Adrenal gland (tissue), 12 donors: ENCODE data around the gene ABCC6. TPM values are rescaled to one million over a fixed set of nuclear protein-coding genes. Genes with fewer than 3 reads are reported as not detected.
"Not testable (repeated sequence)": the region's sequence is repeated elsewhere in the genome, so short reads cannot be mapped to it uniquely, and the experiment has no call there.

Experiments used
- DNase-seq, 7 donors: peaks; one replicate each; pipeline ENCODE4 v3.0.0-alpha.2; 2019 to 2020
- H3K27ac ChIP-seq, 5 donors: fragments of 200-600 bp; sonication (generic) in 4 of 5; 1 replicate in 3 of 5; 2 replicates in 2 of 5; pipeline versions ENCODE4 v1.5.1 to v1.8.0; 2016 to 2020; ENCODE audit warnings: mild to moderate bottlenecking in 1 of 5
- H3K27me3 ChIP-seq: fragments of 200-600 bp; 2 replicates; pipeline ENCODE4 v1.8.0; 2021
- H3K36me3 ChIP-seq, 2 donors: fragments of 200-600 bp; replicated peaks in 1 of 2; 1 replicate in 1 of 2; 2 replicates in 1 of 2; pipeline versions ENCODE4 v1.5.1 to v1.8.0; 2018 to 2022
- H3K4me1 ChIP-seq, 2 donors: fragments of 200-600 bp; replicated peaks in 1 of 2; 1 replicate in 1 of 2; 2 replicates in 1 of 2; pipeline versions ENCODE4 v1.5.1 to v1.8.0; 2018 to 2021
- H3K4me3 ChIP-seq, 4 donors: fragments of 200-600 bp; sonication (generic) in 3 of 4; one replicate each; pipeline ENCODE4 v1.5.1; 2016 to 2018
- H3K9me3 ChIP-seq, 3 donors: fragments of 200-600 bp; sonication (generic) in 1 of 3; replicated peaks in 1 of 3; 1 replicate in 2 of 3; 2 replicates in 1 of 3; pipeline versions ENCODE4 v1.5.1 to v1.8.0; 2016 to 2021
- POLR2A ChIP-seq, 2 donors: fragments of 450-650 bp; IDR thresholded peaks; one replicate each; pipeline ENCODE4 v1.6.1; 2017; ENCODE audit warnings: antibody characterized with exemption in 2 of 2, mild to moderate bottlenecking in 2 of 2, moderate library complexity in 1 of 2
- WGBS, 4 donors: extraction: QIAGEN DNeasy Blood & Tissue Kit in 2 of 4; methylation state at CpG; one replicate each; pipeline versions ENCODE4 v1.1.5 to v1.1.7; 2013 to 2017; 5-methylcytosine and 5-hydroxymethylcytosine counted together
- intact Hi-C, 2 donors: fragments of 100-400 bp; cut with DNase I; formaldehyde crosslinking; loops; one replicate each; pipeline versions ENCODE4 v1.14.1 to v1.15.0; 2022 to 2023
- polyA plus RNA-seq, 3 donors: library from polyadenylated mRNA; stranded (reverse); fragments of 200-250 nt in 2 of 3; fragments of 350-450 nt in 1 of 3; fragmentation: Illumina TruSeq in 1 of 3; extraction: RNeasy Lipid Tissue Mini Kit (QIAGEN cat#74804) in 1 of 3; gene quantifications; one replicate each; pipeline ENCODE4 v1.2.3, GENCODE V29; 2013 to 2014
- total RNA-seq, 9 donors: library from RNA; depleted of rRNA in 4 of 9; stranded (reverse); fragments of >200 nt in 4 of 9; fragments of 120-200 nt in 1 of 9; fragmentation: NEBNext Ultra II Directional in 1 of 9; extraction: Animal tissue kit (Norgen Biotek cat#: 25700) in 1 of 9; gene quantifications; one replicate each; pipeline versions ENCODE4 v1.1.0 to v1.2.4, GENCODE V29; 2013 to 2023
- TF ChIP-seq, protein P1 (sequence below), 6 experiments: fragments of 450-650 bp in 4 of 6; fragments of 200-600 bp in 2 of 6; sonication (generic) in 1 of 6; IDR thresholded peaks; 1 replicate in 5 of 6; 2 replicates in 1 of 6; pipeline versions ENCODE4 v1.5.1 to v1.8.0; 2016 to 2021; ENCODE audit warnings: antibody characterized with exemption in 6 of 6, mild to moderate bottlenecking in 2 of 6, moderate library complexity in 1 of 6
- donor health status: healthy with polysubstance abuse.
- donor health status: Bipolar disorder and iron deficiency.
- donor health status: DM: yes; HTN: yes; CAD: no.
- donor health status: DM: no; HTN: no; CAD: no.
- donor health status: DM: no; HTN: no; CAD: no.
- donor health status: DM: yes; HTN: yes; CAD: no.

Gene ABCC6
- total and polyA plus RNA-seq, 12 donors: 0.79 to 32.2 (median 4.5) TPM

DNA sequence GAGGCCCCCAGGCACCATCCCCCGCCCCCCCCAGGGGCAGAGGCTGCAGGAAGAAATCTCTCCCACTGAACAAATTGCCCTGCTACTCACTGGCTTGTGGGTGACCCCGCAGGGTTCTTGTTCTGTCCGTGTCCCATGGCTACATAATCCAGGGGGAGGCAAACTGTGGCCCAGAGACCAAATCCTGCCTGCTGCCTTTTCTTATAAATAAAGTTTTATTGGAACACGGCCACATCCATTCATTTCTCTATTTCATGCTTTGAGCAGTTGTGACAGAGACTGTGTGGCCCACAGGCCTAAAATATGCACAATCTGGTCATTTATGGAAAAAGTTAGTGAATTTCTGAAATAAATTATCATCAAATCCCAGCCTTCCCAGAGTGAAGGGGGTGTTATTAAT is 38.2 kb downstream of the ABCC6 start:
- no peak for DNase-seq
- H3K27me3 ChIP-seq: no peaks in the 10 kb centered on the region
- no peak overlapping the region for H3K27ac ChIP-seq
- WGBS, 4 donors: 74 to 87% (median 80%) methylated on average over 3 to 4 of the region's 4 CpGs
- no peaks in the 10 kb centered on the region for H3K4me1 ChIP-seq
- H3K9me3 ChIP-seq: no peaks in the 10 kb centered on the region
- TF ChIP-seq, protein P1, sequence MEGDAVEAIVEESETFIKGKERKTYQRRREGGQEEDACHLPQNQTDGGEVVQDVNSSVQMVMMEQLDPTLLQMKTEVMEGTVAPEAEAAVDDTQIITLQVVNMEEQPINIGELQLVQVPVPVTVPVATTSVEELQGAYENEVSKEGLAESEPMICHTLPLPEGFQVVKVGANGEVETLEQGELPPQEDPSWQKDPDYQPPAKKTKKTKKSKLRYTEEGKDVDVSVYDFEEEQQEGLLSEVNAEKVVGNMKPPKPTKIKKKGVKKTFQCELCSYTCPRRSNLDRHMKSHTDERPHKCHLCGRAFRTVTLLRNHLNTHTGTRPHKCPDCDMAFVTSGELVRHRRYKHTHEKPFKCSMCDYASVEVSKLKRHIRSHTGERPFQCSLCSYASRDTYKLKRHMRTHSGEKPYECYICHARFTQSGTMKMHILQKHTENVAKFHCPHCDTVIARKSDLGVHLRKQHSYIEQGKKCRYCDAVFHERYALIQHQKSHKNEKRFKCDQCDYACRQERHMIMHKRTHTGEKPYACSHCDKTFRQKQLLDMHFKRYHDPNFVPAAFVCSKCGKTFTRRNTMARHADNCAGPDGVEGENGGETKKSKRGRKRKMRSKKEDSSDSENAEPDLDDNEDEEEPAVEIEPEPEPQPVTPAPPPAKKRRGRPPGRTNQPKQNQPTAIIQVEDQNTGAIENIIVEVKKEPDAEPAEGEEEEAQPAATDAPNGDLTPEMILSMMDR (IDR thresholded peaks at IDR 0.05): no peak
- no peak for TF ChIP-seq POLR2A (IDR thresholded peaks at IDR 0.05)
- H3K36me3 ChIP-seq: no peaks in the 10 kb centered on the region
- intact Hi-C loops: no loop called here
- H3K4me3 ChIP-seq: no peak overlapping the region

DNA sequence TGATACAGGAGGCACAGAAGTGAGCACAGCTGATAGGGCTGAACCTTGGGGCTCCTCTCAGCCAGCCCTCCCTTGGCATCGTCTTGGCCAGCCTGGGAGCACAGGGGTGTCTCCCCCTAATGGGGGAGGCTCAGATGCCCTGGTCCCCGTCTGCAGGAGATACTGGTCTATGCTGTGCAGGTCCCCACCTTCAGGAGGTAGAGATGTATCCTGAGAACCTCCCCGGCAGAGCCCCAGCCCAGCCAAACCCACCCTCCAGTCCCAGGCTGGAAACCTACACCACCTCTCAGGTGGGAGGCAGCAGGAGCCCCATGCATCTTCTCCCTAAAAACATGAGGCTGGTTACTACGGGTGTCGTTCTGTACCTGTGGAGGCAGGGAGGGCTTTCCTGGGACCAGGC is 38.7 kb downstream of the ABCC6 start:
- TF ChIP-seq, protein P1 (IDR thresholded peaks at IDR 0.05): no peak
- no peak for TF ChIP-seq POLR2A (IDR thresholded peaks at IDR 0.05)
- no peak for DNase-seq
- intact Hi-C loops: no loop called here
- Histone ChIP-seq H3K27ac (no peak overlapping the region), H3K4me1 (no peaks in the 10 kb centered on the region), H3K4me3 (no peak overlapping the region), H3K27me3 (no peaks in the 10 kb centered on the region), H3K36me3 (no peaks in the 10 kb centered on the region), H3K9me3 (no peaks in the 10 kb centered on the region)
- WGBS, 4 donors: 73 to 88% (median 84%) methylated on average over 3 to 5 of the region's 5 CpGs

GRCh38 chr16:16183562-16183961 is 39.7 kb downstream of the ABCC6 start:
- WGBS, 4 donors: 75 to 84% (median 80%) methylated on average over 7 to 8 of the region's 8 CpGs
- intact Hi-C loops: no loop called here
- DNase-seq: no peak
- no peaks in the 10 kb centered on the region for H3K4me1 ChIP-seq
- H3K9me3 ChIP-seq: no peaks in the 10 kb centered on the region
- no peaks in the 10 kb centered on the region for H3K36me3 ChIP-seq
- H3K4me3 ChIP-seq: no peak overlapping the region
- no peak overlapping the region for H3K27ac ChIP-seq
- no peak for TF ChIP-seq POLR2A (IDR thresholded peaks at IDR 0.05)
- TF ChIP-seq, protein P1 (IDR thresholded peaks at IDR 0.05): no peak
- no peaks in the 10 kb centered on the region for H3K27me3 ChIP-seq

DNA sequence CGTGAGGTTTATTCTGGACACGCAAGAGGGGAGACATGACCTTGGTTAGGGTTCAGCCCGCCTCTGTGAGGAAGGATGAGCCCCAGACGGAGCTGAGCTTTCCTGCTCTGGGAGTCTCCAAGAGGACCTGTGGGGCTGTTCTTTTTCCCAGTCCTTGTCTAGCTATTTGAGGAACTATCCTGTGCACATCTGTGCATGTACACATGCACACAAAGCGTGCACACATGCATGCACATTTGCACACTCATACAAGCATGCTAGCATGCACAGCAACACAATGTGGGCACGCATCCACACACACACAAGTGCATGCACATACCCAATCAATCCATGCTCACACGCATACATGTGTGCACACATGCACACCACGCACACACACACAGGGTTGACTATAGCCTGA is 40.4 kb downstream of the ABCC6 start:
- Histone ChIP-seq H3K27ac (no peak overlapping the region), H3K9me3 (no peaks in the 10 kb centered on the region), H3K36me3 (no peaks in the 10 kb centered on the region), H3K27me3 (no peaks in the 10 kb centered on the region), H3K4me1 (no peaks in the 10 kb centered on the region), H3K4me3 (no peak overlapping the region)
- intact Hi-C loops: no loop called here
- 76 to 84% (median 79%) methylated on average over 7 to 8 of the region's 8 CpGs for WGBS, 4 donors
- TF ChIP-seq, protein P1 (IDR thresholded peaks at IDR 0.05): no peak
- TF ChIP-seq POLR2A (IDR thresholded peaks at IDR 0.05): no peak
- DNase-seq: no peak

DNA sequence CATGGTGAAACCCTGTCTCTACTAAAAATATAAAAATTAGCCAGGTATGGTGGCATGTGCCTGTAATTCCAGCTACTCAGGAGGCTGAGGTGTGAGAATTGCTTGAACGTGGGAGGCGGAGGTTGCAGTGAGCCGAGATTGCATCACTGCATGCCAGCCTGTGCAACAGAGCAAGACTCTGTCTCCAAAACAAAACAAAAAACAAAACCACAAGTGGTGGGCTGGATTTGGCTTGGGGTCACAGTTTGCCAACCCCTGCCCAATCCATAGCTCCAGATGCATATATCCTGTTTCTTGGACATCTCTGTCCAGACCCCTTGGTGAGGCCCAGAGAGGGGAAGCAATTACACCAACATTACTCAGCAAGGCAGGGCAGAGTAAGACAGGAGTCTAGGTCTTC is 41.5 kb downstream of the ABCC6 start:
- H3K4me1 ChIP-seq, H3K9me3 ChIP-seq, DNase-seq, H3K4me3 ChIP-seq, H3K36me3 ChIP-seq, intact Hi-C loops, H3K27ac ChIP-seq, H3K27me3 ChIP-seq: not testable (repeated sequence)
- WGBS, 4 donors: 71 to 89% (median 80%) methylated on average over 3 of the region's 3 CpGs
